Erythroblast (primary cell): ENCODE results near the gene AKT1S1.

Experiments used
- GATA1 ChIP-seq: IDR thresholded peaks from 2 replicates; pipeline ENCODE4 v1.6.1; 2011; ENCODE audit warnings: low read depth, mild to moderate bottlenecking, control low read depth, low read length, moderate library complexity
- POLR2A ChIP-seq: IDR thresholded peaks from 2 replicates; pipeline ENCODE4 v1.6.1; 2011; ENCODE audit warnings: mild to moderate bottlenecking, low read length

DNA sequence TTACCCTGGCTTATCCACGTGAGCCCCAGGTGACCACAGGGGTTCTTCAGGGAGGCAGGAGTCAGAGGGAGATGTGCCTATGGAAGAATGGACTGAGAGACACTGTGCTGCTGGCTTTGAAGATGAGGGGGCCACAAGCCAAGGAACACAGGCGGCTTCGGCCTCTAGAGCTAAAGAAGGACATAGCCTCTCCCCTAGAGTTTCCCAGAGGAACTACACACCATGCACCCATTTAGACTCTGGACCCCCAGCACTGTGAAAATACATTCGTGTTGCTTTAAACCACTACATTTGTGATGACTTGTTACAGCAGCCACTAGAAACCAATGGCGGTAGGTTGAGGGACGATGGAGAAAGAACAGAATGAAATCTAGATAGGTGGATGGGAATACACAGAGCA is 38.1 kb upstream of the AKT1S1 start:
- TF ChIP-seq POLR2A, result no peak
- no peak for TF ChIP-seq GATA1
